Spleen (tissue), 11 donors: ENCODE measurements around the gene UBAP2. TPM values are rescaled to one million over a fixed set of nuclear protein-coding genes. Genes with fewer than 3 reads are reported as not detected.

Source experiments
- DNase-seq: peaks from one replicate; pipeline ENCODE4 v3.0.0-alpha.2; 2020
- H3K27ac ChIP-seq, 8 donors: fragments of 200-600 bp; sonication (generic) in 7 of 8; 1 replicate in 4 of 8; 2 replicates in 4 of 8; pipeline versions ENCODE4 v1.5.0 to v1.8.0; 2016 to 2021; ENCODE audit warnings: inconsistent platforms in 4 of 8, mild to moderate bottlenecking in 4 of 8, moderate library complexity in 1 of 8
- H3K27me3 ChIP-seq, 7 donors: fragments of 200-600 bp; sonication (generic) in 6 of 7; replicated peaks in 1 of 7; 1 replicate in 4 of 7; 2 replicates in 3 of 7; pipeline versions ENCODE4 v1.5.0 to v1.8.0; 2016 to 2021; ENCODE audit warnings: inconsistent platforms in 3 of 7, mild to moderate bottlenecking in 1 of 7
- H3K36me3 ChIP-seq, 6 donors: fragments of 200-600 bp; sonication (generic) in 5 of 6; 1 replicate in 4 of 6; 2 replicates in 2 of 6; pipeline versions ENCODE4 v1.5.0 to v1.8.0; 2016 to 2021; ENCODE audit warnings: inconsistent platforms in 2 of 6
- H3K4me1 ChIP-seq, 6 donors: fragments of 200-600 bp; sonication (generic) in 5 of 6; 1 replicate in 3 of 6; 2 replicates in 3 of 6; pipeline versions ENCODE4 v1.5.0 to v1.8.0; 2016 to 2021; ENCODE audit warnings: inconsistent platforms in 3 of 6
- H3K4me3 ChIP-seq, 8 donors: fragments of 200-600 bp; sonication (generic) in 7 of 8; 1 replicate in 4 of 8; 2 replicates in 4 of 8; pipeline versions ENCODE4 v1.5.0 to v1.8.0; 2016 to 2021; ENCODE audit warnings: inconsistent platforms in 4 of 8, mild to moderate bottlenecking in 4 of 8, moderate library complexity in 2 of 8
- H3K9me3 ChIP-seq, 8 donors: fragments of 200-600 bp; sonication (generic) in 7 of 8; 1 replicate in 4 of 8; 2 replicates in 4 of 8; pipeline versions ENCODE4 v1.5.0 to v1.8.0; 2016 to 2021; ENCODE audit warnings: inconsistent platforms in 4 of 8
- CTCF ChIP-seq, 11 experiments: fragments of 200-600 bp in 7 of 11; fragments of 450-650 bp in 4 of 11; sonication (generic) in 4 of 11; IDR thresholded peaks in 8 of 11; conservative IDR thresholded peaks in 3 of 11; 1 replicate in 7 of 11; 2 replicates in 4 of 11; pipeline versions ENCODE4 v1.4.0 to v1.8.0; 2016 to 2021; ENCODE audit warnings: antibody characterized with exemption in 11 of 11, inconsistent platforms in 4 of 11, mild to moderate bottlenecking in 1 of 11
- POLR2A ChIP-seq, 3 donors: fragments of 450-650 bp; IDR thresholded peaks; one replicate each; pipeline ENCODE4 v1.5.1; 2017; ENCODE audit warnings: antibody characterized with exemption in 3 of 3, mild to moderate bottlenecking in 1 of 3
- POLR2AphosphoS5 ChIP-seq, 3 donors: sonication (generic); formaldehyde crosslinking; IDR thresholded peaks; one replicate each; pipeline ENCODE4 v1.5.1; 2017; ENCODE audit warnings: antibody characterized with exemption in 3 of 3
- WGBS, 5 donors: extraction: QIAGEN DNeasy Blood & Tissue Kit in 3 of 5; methylation state at CpG; one replicate each; pipeline versions ENCODE4 v1.1.5 to v1.1.7; 2013 to 2018; 5-methylcytosine and 5-hydroxymethylcytosine counted together
- intact Hi-C: fragments of 100-400 bp; cut with DNase I; formaldehyde crosslinking; loops from one replicate; pipeline ENCODE4 v1.15.0; 2023; ENCODE audit warnings: low total_unique reads
- polyA plus RNA-seq, 3 donors: library from polyadenylated mRNA; stranded (reverse); fragments of 200-250 nt; gene quantifications; one replicate each; pipeline ENCODE4 v1.2.1, GENCODE V29; 2013
- total RNA-seq, 7 donors: library from RNA; depleted of rRNA in 3 of 7; stranded (reverse); fragments of >200 nt in 3 of 7; fragmentation: NEBNext Ultra II Directional in 4 of 7; extraction: Animal tissue kit (Norgen Biotek cat#: 25700) in 4 of 7; gene quantifications; one replicate each; pipeline versions ENCODE4 v1.1.0 to v1.2.1, GENCODE V29; 2016 to 2021
- donor health status: healthy with polysubstance abuse.
- donor health status: DM: no; HTN: no; CAD: no; lungs with moderate emphysema.
- donor health status: DM: no; HTN: no; CAD: no.
- donor health status: Bipolar disorder and iron deficiency.
- donor health status: healthy.
- donor health status: DM: no; HTN: no; CAD: no.
- donor health status: DM: yes; HTN: yes; CAD: no.

UBAP2 gene
- total and polyA plus RNA-seq, 10 donors: 7.0 to 30.8 (median 23.5) TPM

- Histone ChIP-seq H3K36me3 (peaks cover 0 to 36% (median 2%) of the 10 kb centered on the region in 6 donors), H3K9me3 (no peaks in the 10 kb centered on the region), H3K27me3 (no peaks in the 10 kb centered on the region), H3K4me3 (no peak overlapping the region), H3K27ac (no peak overlapping the region), H3K4me1 (no peaks in the 10 kb centered on the region)
- intact Hi-C loops: no loop called here
- WGBS, 5 donors: 78 to 96% (median 90%) methylated on average over 2 of the region's 2 CpGs
- DNase-seq: no peak
- TF ChIP-seq POLR2A (IDR thresholded peaks at IDR 0.05): no peak
- TF ChIP-seq CTCF (IDR thresholded peaks at IDR 0.05 in 8 of 11, conservative IDR thresholded peaks at IDR 0.05 in 3 of 11): no peak
- no peak for TF ChIP-seq POLR2AphosphoS5 (IDR thresholded peaks at IDR 0.05)
Measured at GRCh38 chr9:34037626-34038025, 11.1 kb downstream of the UBAP2 start.

- WGBS, 5 donors: 93 to 99% (median 96%) methylated on average over 5 of the region's 5 CpGs
- DNase-seq: no peak
- intact Hi-C loops: no loop called here
Measured at GRCh38 chr9:34036625-34037024, 12.1 kb downstream of the UBAP2 start.

GRCh38 chr9:34035656-34036055 is 13.0 kb downstream of the UBAP2 start:
- WGBS, 5 donors: 85 to 93% (median 87%) methylated on average over 5 of the region's 5 CpGs
- H3K4me3 ChIP-seq: no peak overlapping the region
- H3K36me3 ChIP-seq: peaks cover 0 to 42% (median 1%) of the 10 kb centered on the region in 6 donors
- no peak overlapping the region for H3K27ac ChIP-seq
- TF ChIP-seq POLR2A (IDR thresholded peaks at IDR 0.05) (no peak), CTCF (IDR thresholded peaks at IDR 0.05 in 8 of 11, conservative IDR thresholded peaks at IDR 0.05 in 3 of 11) (no peak), POLR2AphosphoS5 (IDR thresholded peaks at IDR 0.05) (no peak)
- no peaks in the 10 kb centered on the region for H3K4me1 ChIP-seq
- H3K27me3 ChIP-seq: no peaks in the 10 kb centered on the region
- H3K9me3 ChIP-seq: no peaks in the 10 kb centered on the region
- intact Hi-C loops: no loop called here
- DNase-seq: no peak

More at GRCh38 chr9:34036625-34037024, 12.1 kb downstream of the UBAP2 start:
- no peak overlapping the region for H3K27ac ChIP-seq
- H3K27me3 ChIP-seq: no peaks in the 10 kb centered on the region
- peaks cover 0 to 36% (median 2%) of the 10 kb centered on the region in 6 donors for H3K36me3 ChIP-seq
- H3K4me1 ChIP-seq: no peaks in the 10 kb centered on the region
- no peaks in the 10 kb centered on the region for H3K9me3 ChIP-seq
- TF ChIP-seq POLR2AphosphoS5 (IDR thresholded peaks at IDR 0.05) (no peak), CTCF (IDR thresholded peaks at IDR 0.05 in 8 of 11, conservative IDR thresholded peaks at IDR 0.05 in 3 of 11) (no peak), POLR2A (IDR thresholded peaks at IDR 0.05) (no peak)
- no peak overlapping the region for H3K4me3 ChIP-seq

GRCh38 chr9:34034698-34035065 is 14.0 kb downstream of the UBAP2 start:
- Histone ChIP-seq H3K27ac (no peak overlapping the region), H3K36me3 (peaks cover 0 to 41% (median 0%) of the 10 kb centered on the region in 6 donors), H3K4me1 (no peaks in the 10 kb centered on the region), H3K9me3 (no peaks in the 10 kb centered on the region), H3K27me3 (no peaks in the 10 kb centered on the region), H3K4me3 (no peak overlapping the region)
- 88 to 95% (median 91%) methylated on average over 6 of the region's 6 CpGs for WGBS, 5 donors
- DNase-seq: no peak
- TF ChIP-seq CTCF (IDR thresholded peaks at IDR 0.05 in 8 of 11, conservative IDR thresholded peaks at IDR 0.05 in 3 of 11) (no peak), POLR2AphosphoS5 (IDR thresholded peaks at IDR 0.05) (no peak), POLR2A (IDR thresholded peaks at IDR 0.05) (no peak)
- intact Hi-C loops: no loop called here
